Caki2 (cell line): ENCODE data around the gene AXIN2. TPM values are rescaled to one million over a fixed set of nuclear protein-coding genes. Genes with fewer than 3 reads are reported as not detected.
"Not testable (repeated sequence)": the region's sequence is repeated elsewhere in the genome, so short reads cannot be mapped to it uniquely, and the experiment has no call there.

Experiments used
- DNase-seq: peaks from one replicate; pipeline ENCODE4 v3.0.0-alpha.2; 2015; ENCODE audit warnings: low read depth
- in situ Hi-C: cut with HindIII; loops from 2 replicates; pipeline ENCODE4 v1.10.0; 2016; ENCODE audit warnings: low sequenced_read_pairs, low pct_unique_long_range_greater_than_20kb, mixed read lengths
- total RNA-seq: library from RNA; depleted of rRNA; stranded (reverse); fragments of >200 nt; shearing (Covaris generic); gene quantifications from 2 replicates; pipeline ENCODE4 v1.2.3, GENCODE V29; 2014; ENCODE audit warnings: low replicate concordance

Gene AXIN2
- total RNA-seq, 1 experiment from 2014 or later = not detected

GRCh38 chr17:65509032-65509431, 52.4 kb downstream of the AXIN2 start:
- no peak for DNase-seq
- in situ Hi-C loops = no loop called here

- in situ Hi-C loops, DNase-seq: not testable (repeated sequence)
Measured at GRCh38 chr17:65504673-65505072, 56.8 kb downstream of the AXIN2 start.

GRCh38 chr17:65504141-65504540, 57.3 kb downstream of the AXIN2 start:
- in situ Hi-C loops = no loop called here
- DNase-seq = no peak

- no peak for DNase-seq
- in situ Hi-C loops = no loop called here
Measured at GRCh38 chr17:65503557-65503956, 57.9 kb downstream of the AXIN2 start.

- in situ Hi-C loops = no loop called here
- DNase-seq = no peak
Measured at GRCh38 chr17:65498816-65499215, 62.6 kb downstream of the AXIN2 start.

- in situ Hi-C loops = no loop called here
- no peak for DNase-seq
Measured at GRCh38 chr17:65496801-65497200, 64.6 kb downstream of the AXIN2 start.

GRCh38 chr17:65495122-65496055, 66.1 kb downstream of the AXIN2 start:
- DNase-seq = no peak
- in situ Hi-C loops = no loop called here

- in situ Hi-C loops = no loop called here
- no peak for DNase-seq
Measured at GRCh38 chr17:65489413-65490155, 71.9 kb downstream of the AXIN2 start.

GRCh38 chr17:65488665-65489064, 72.8 kb downstream of the AXIN2 start:
- DNase-seq = no peak
- in situ Hi-C loops = no loop called here

- in situ Hi-C loops = no loop called here
- no peak for DNase-seq
Measured at GRCh38 chr17:65487990-65488389, 73.5 kb downstream of the AXIN2 start.

GRCh38 chr17:65487161-65487560, 74.3 kb downstream of the AXIN2 start:
- DNase-seq = no peak
- in situ Hi-C loops = no loop called here

- in situ Hi-C loops = no loop called here
- DNase-seq = no peak
Measured at GRCh38 chr17:65485388-65486299, 75.8 kb downstream of the AXIN2 start.

GRCh38 chr17:65484405-65484804, 77.0 kb downstream of the AXIN2 start:
- DNase-seq, in situ Hi-C loops: not testable (repeated sequence)

- in situ Hi-C loops = no loop called here
- DNase-seq = no peak
Measured at GRCh38 chr17:65483438-65483837, 78.0 kb downstream of the AXIN2 start.

GRCh38 chr17:65482201-65482600, 79.2 kb downstream of the AXIN2 start:
- no peak for DNase-seq
- in situ Hi-C loops = no loop called here

- in situ Hi-C loops = no loop called here
- no peak for DNase-seq
Measured at GRCh38 chr17:65479282-65479681, 82.2 kb downstream of the AXIN2 start.
